Trophoblast cell (in vitro differentiated cells and primary cell): Measurements from ENCODE around the gene DSE.
A peak's percentile ranks its signal among the peaks of the same experiment; 100 is the strongest.

Experiments
- DNase-seq, 2 donors: peaks; one replicate each; pipeline ENCODE4 v3.0.0-alpha.2; 2016
- H2AFZ ChIP-seq: 2 replicates; pipeline ENCODE4 v1.6.1; 2013; ENCODE audit warnings: low read length, moderate library complexity, mild to moderate bottlenecking; ENCODE audit not compliant: insufficient read depth, poor library complexity
- H2AK5ac ChIP-seq: 2 replicates; pipeline ENCODE4 v1.6.1; 2013; ENCODE audit warnings: mild to moderate bottlenecking, low read length
- H2BK120ac ChIP-seq: 2 replicates; pipeline ENCODE4 v1.6.1; 2013; ENCODE audit warnings: low read length, mild to moderate bottlenecking, moderate library complexity; ENCODE audit not compliant: insufficient read depth, poor library complexity
- H2BK12ac ChIP-seq: 2 replicates; pipeline ENCODE4 v1.6.1; 2013; ENCODE audit warnings: mild to moderate bottlenecking, low read length, moderate library complexity
- H2BK5ac ChIP-seq: 2 replicates; pipeline ENCODE4 v1.6.1; 2013; ENCODE audit warnings: low read length, low read depth, moderate library complexity, mild to moderate bottlenecking; ENCODE audit not compliant: poor library complexity
- H3K14ac ChIP-seq: 2 replicates; pipeline ENCODE4 v1.6.1; 2013; ENCODE audit warnings: mild to moderate bottlenecking, low read length
- H3K18ac ChIP-seq: 2 replicates; pipeline ENCODE4 v1.6.1; 2013; ENCODE audit warnings: mild to moderate bottlenecking, low read length
- H3K23ac ChIP-seq: 2 replicates; pipeline ENCODE4 v1.6.1; 2013; ENCODE audit warnings: low read length
- H3K27ac ChIP-seq: 2 replicates; pipeline ENCODE4 v1.5.1; 2013; ENCODE audit warnings: low read depth, mild to moderate bottlenecking, inconsistent platforms, low read length, moderate library complexity
- H3K27me3 ChIP-seq: 2 replicates; pipeline ENCODE4 v1.6.1; 2013; ENCODE audit warnings: inconsistent platforms, mild to moderate bottlenecking, low read length, moderate library complexity; ENCODE audit not compliant: insufficient read depth
- H3K36me3 ChIP-seq, 2 experiments: 1 replicate in 1 of 2; 2 replicates in 1 of 2; pipeline ENCODE4 v1.6.1; 2013; ENCODE audit warnings: low read length in 2 of 2, mild to moderate bottlenecking in 2 of 2, moderate library complexity in 1 of 2; ENCODE audit not compliant: insufficient read depth in 2 of 2, control insufficient read depth in 1 of 2
- H3K4ac ChIP-seq: 2 replicates; pipeline ENCODE4 v1.6.1; 2013; ENCODE audit warnings: low read depth, mild to moderate bottlenecking, low read length, moderate library complexity
- H3K4me1 ChIP-seq, 2 experiments: 1 replicate in 1 of 2; 2 replicates in 1 of 2; pipeline ENCODE4 v1.6.1; 2013; ENCODE audit warnings: low read length in 2 of 2, mild to moderate bottlenecking in 2 of 2, moderate library complexity in 1 of 2; ENCODE audit not compliant: insufficient read depth in 2 of 2, control insufficient read depth in 1 of 2
- H3K4me2 ChIP-seq: 2 replicates; pipeline ENCODE4 v1.6.1; 2013; ENCODE audit warnings: inconsistent platforms, mild to moderate bottlenecking, low read length, moderate library complexity
- H3K4me3 ChIP-seq: 2 replicates; pipeline ENCODE4 v1.5.1; 2013; ENCODE audit warnings: mild to moderate bottlenecking, low read depth, low read length, inconsistent platforms
- H3K79me1 ChIP-seq: one replicate; pipeline ENCODE4 v1.6.1; 2013; ENCODE audit warnings: low read length
- H3K79me2 ChIP-seq: 2 replicates; pipeline ENCODE4 v1.6.1; 2013; ENCODE audit warnings: low read length, mild to moderate bottlenecking; ENCODE audit not compliant: control insufficient read depth, insufficient read depth, poor library complexity
- H3K9ac ChIP-seq: 2 replicates; pipeline ENCODE4 v1.6.1; 2013; ENCODE audit warnings: mild to moderate bottlenecking, low read length
- H3K9me3 ChIP-seq: 2 replicates; pipeline ENCODE4 v1.6.1; 2013; ENCODE audit warnings: low read depth, mild to moderate bottlenecking, control low read depth, inconsistent platforms, low read length; ENCODE audit not compliant: insufficient read depth
- H4K12ac ChIP-seq: 2 replicates; pipeline ENCODE4 v1.6.1; 2013; ENCODE audit warnings: low read depth, mild to moderate bottlenecking, low read length, moderate library complexity
- H4K8ac ChIP-seq: 2 replicates; pipeline ENCODE4 v1.6.1; 2013; ENCODE audit warnings: low read depth, mild to moderate bottlenecking, low read length, moderate library complexity
- H4K91ac ChIP-seq: one replicate; pipeline ENCODE4 v1.6.1; 2013; ENCODE audit warnings: low read depth, mild to moderate bottlenecking, low read length, moderate library complexity
- WGBS: extraction: QIAGEN DNeasy Blood & Tissue Kit; methylation state at CpG from one replicate; pipeline ENCODE4 v1.1.7; 2013; ENCODE audit warnings: missing lambda C conversion rate; ENCODE audit not compliant: insufficient read length, insufficient coverage; ENCODE audit errors: extremely low coverage; 5-methylcytosine and 5-hydroxymethylcytosine counted together

The DSE gene

DNA sequence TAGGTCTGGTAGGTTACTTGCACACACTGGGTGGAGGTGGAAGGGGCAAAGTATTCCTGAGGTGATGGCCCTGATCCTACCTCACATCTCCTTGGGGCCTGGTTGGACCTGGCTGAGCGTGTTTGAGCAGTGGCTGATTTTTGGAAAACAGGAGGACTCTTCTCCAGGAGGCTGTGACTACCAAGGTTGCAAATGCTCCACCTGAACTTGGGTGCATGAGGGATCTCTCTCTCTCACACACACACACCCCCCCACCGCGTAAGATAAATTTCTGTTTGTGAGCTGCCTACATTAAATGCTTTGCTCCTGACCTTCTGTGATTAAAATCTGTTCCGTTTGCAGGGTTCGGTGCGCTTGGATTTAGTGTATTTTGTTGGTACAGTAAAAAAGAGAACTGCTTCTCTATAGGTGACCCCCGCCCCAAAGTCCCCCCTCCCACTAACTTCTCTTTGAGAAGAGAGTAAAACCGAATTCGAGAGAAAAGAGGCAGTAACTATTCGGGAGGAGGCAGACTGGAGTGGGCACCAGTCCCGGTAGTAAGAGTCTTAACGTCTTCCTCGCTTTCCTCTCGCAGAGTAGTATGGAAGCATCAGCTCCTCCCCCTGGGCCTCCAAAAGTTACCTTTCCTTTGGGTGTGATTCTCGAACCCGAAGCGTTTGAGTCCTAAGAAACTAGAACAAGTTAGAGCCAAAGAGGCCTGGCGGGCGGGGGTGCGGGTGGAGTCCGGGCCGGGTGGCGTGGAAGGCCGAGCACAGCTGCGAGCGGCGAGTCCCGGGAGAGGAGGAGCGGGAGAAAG is 585 bp upstream of the DSE start:
- Histone ChIP-seq H4K91ac (peak overlapping the region; percentile 65), H3K4ac (no peak overlapping the region), H3K36me3 (no peaks in the 10 kb centered on the region), H3K27me3 (no peaks in the 10 kb centered on the region), H3K14ac (peak overlapping the region; percentile 30), H3K79me1 (peaks cover 10% of the 10 kb centered on the region), H2AFZ (peak overlapping the region; percentile 47), H3K9me3 (no peaks in the 10 kb centered on the region), H3K9ac (peak overlapping the region; percentile 20), H3K18ac (peak overlapping the region; percentile 34), H3K79me2 (peaks cover 10% of the 10 kb centered on the region), H4K12ac (peak overlapping the region; percentile 32), H2AK5ac (no peak overlapping the region), H3K27ac (peak overlapping the region; percentile 99), H3K23ac (no peak overlapping the region), H3K4me1 (peaks cover 3% of the 10 kb centered on the region in 2 experiments), H2BK5ac (peak overlapping the region; percentile 50), H2BK12ac (peak overlapping the region; percentile 52), H3K4me3 (peak overlapping the region; percentile 94), H4K8ac (peak overlapping the region; percentile 59), H3K4me2 (peak overlapping the region; percentile 63), H2BK120ac (peak overlapping the region; percentile 27)
- DNase-seq = peak in 1 of 2 donors; percentile 58
- WGBS = no CpG with 5 or more reads among the region's 29 CpGs

GRCh38 chr6:116371120-116371917 is 572 bp downstream of the DSE start:
- peak overlapping the region; percentile 97 for H2BK5ac ChIP-seq
- H3K4me2 ChIP-seq = peak overlapping the region; percentile 63
- peak overlapping the region; percentile 99 for H3K18ac ChIP-seq
- peak overlapping the region; percentile 87 for H3K9ac ChIP-seq
- peak overlapping the region; percentile 76 for H4K12ac ChIP-seq
- peak overlapping the region; percentile 76 for H4K91ac ChIP-seq
- H4K8ac ChIP-seq = peak overlapping the region; percentile 86
- H3K36me3 ChIP-seq = no peaks in the 10 kb centered on the region
- H3K79me2 ChIP-seq = peaks cover 10% of the 10 kb centered on the region
- H3K79me1 ChIP-seq = peaks cover 10% of the 10 kb centered on the region
- DNase-seq = peak; percentile 90 to 94
- peak overlapping the region; percentile 71 for H3K4ac ChIP-seq
- no peak overlapping the region for H3K23ac ChIP-seq
- WGBS = no CpG with 5 or more reads among the region's 75 CpGs
- peak overlapping the region; percentile 77 for H2AK5ac ChIP-seq
- peak overlapping the region; percentile 80 for H2AFZ ChIP-seq
- peak overlapping the region; percentile 80 for H2BK12ac ChIP-seq
- peak overlapping the region; percentile 99 for H3K27ac ChIP-seq
- peak overlapping the region; percentile 92 for H3K14ac ChIP-seq
- H3K27me3 ChIP-seq = no peaks in the 10 kb centered on the region
- H3K4me3 ChIP-seq = peak overlapping the region; percentile 94
- H3K9me3 ChIP-seq = no peaks in the 10 kb centered on the region
- peaks cover 3% of the 10 kb centered on the region in 2 experiments for H3K4me1 ChIP-seq
- peak overlapping the region; percentile 89 for H2BK120ac ChIP-seq

- Histone ChIP-seq H3K27ac (peak overlapping the region; percentile 99), H2BK5ac (no peak overlapping the region), H3K4ac (no peak overlapping the region), H3K4me2 (peak overlapping the region; percentile 63), H3K27me3 (no peaks in the 10 kb centered on the region), H3K79me2 (peaks cover 10% of the 10 kb centered on the region), H3K79me1 (peaks cover 10% of the 10 kb centered on the region), H3K4me3 (peak overlapping the region; percentile 94), H2BK12ac (no peak overlapping the region), H2AFZ (no peak overlapping the region), H4K91ac (no peak overlapping the region), H3K4me1 (peaks cover 3% of the 10 kb centered on the region in 2 experiments), H3K23ac (no peak overlapping the region), H3K36me3 (no peaks in the 10 kb centered on the region), H4K8ac (no peak overlapping the region), H3K9ac (no peak overlapping the region), H4K12ac (no peak overlapping the region), H3K14ac (no peak overlapping the region), H2BK120ac (no peak overlapping the region), H3K9me3 (no peaks in the 10 kb centered on the region), H3K18ac (no peak overlapping the region), H2AK5ac (no peak overlapping the region)
- no peak for DNase-seq
- WGBS = no CpG with 5 or more reads among the region's 8 CpGs
These were observed 1.1 kb downstream of the DSE start for GRCh38 chr6:116371918-116372209.

DNA sequence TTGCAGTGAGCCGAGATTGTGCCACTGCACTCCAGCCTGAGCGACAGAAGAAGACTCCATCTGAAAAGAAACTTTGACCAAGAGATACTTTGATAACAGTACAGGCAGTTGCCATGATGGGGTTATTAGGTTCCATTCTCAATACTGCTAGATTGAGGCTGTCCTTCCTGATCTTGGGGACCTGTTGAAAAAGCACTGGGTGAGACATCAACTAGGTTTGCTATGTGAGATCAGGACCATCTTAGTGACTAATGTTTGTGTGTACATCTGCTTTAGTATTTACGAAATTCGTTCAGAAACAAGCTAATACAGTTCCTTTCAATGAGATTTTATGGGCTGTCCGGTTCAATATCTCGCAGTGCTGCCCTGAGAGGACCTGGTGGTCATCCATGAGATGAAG is 2.6 kb downstream of the DSE start:
- Histone ChIP-seq H3K36me3 (no peaks in the 10 kb centered on the region), H4K8ac (no peak overlapping the region), H3K14ac (no peak overlapping the region), H3K27ac (no peak overlapping the region), H3K4me3 (no peak overlapping the region), H3K27me3 (no peaks in the 10 kb centered on the region), H2BK12ac (no peak overlapping the region), H4K91ac (no peak overlapping the region), H4K12ac (no peak overlapping the region), H2BK120ac (no peak overlapping the region), H3K9ac (no peak overlapping the region), H3K4ac (peak overlapping the region; percentile 83), H2AK5ac (no peak overlapping the region), H3K18ac (no peak overlapping the region), H3K79me1 (peaks cover 10% of the 10 kb centered on the region), H3K4me1 (peaks cover 3% of the 10 kb centered on the region in 2 experiments), H2BK5ac (no peak overlapping the region), H2AFZ (no peak overlapping the region), H3K4me2 (no peak overlapping the region), H3K79me2 (peaks cover 10% of the 10 kb centered on the region), H3K23ac (no peak overlapping the region), H3K9me3 (no peaks in the 10 kb centered on the region)
- WGBS = no CpG with 5 or more reads among the region's 6 CpGs
- DNase-seq = peak in 1 of 2 donors; percentile 40
